HepG2 (cell line): ENCODE results near the gene ANXA2. TPM values are rescaled to one million over a fixed set of nuclear protein-coding genes. Genes with fewer than 3 reads are reported as not detected.
A peak's percentile ranks its signal among the peaks of the same experiment; 100 is the strongest.

Experiments
- AFF4 ChIP-seq: sonication (generic); formaldehyde crosslinking; IDR thresholded peaks from 2 replicates; pipeline ENCODE4 v1.4.0; 2020; ENCODE audit warnings: missing genetic modification reagents
- ATAD3A ChIP-seq: sonication (generic); formaldehyde crosslinking; IDR thresholded peaks from 2 replicates; pipeline ENCODE4 v1.4.0; 2020; ENCODE audit warnings: missing genetic modification reagents
- ATF7 ChIP-seq, 2 experiments: fragments of 450-650 bp in 1 of 2; sonication (generic) in 1 of 2; formaldehyde crosslinking in 1 of 2; IDR thresholded peaks; 2 replicates each; pipeline versions ENCODE4 v1.4.0 to v1.6.1; 2016 to 2020; ENCODE audit warnings: antibody characterized with exemption in 1 of 2, mild to moderate bottlenecking in 1 of 2, missing genetic modification reagents in 1 of 2
- CAMTA2 ChIP-seq: sonication (generic); formaldehyde crosslinking; IDR thresholded peaks from 2 replicates; pipeline ENCODE4 v1.4.0; 2020; ENCODE audit warnings: mild to moderate bottlenecking, missing genetic modification reagents, borderline replicate concordance
- GABPA ChIP-seq, 2 experiments: IDR thresholded peaks; 2 replicates each; pipeline ENCODE4 v1.6.1; 2011 to 2016; ENCODE audit warnings: low read depth in 2 of 2, low read length in 1 of 2, missing biosample characterization in 1 of 2, missing genetic modification characterization in 1 of 2
- HOXA7 ChIP-seq: sonication (generic); formaldehyde crosslinking; IDR thresholded peaks from 2 replicates; pipeline ENCODE4 v1.8.1; 2022; ENCODE audit warnings: mild to moderate bottlenecking, missing genetic modification reagents, moderate library complexity
- KAT2B ChIP-seq: fragments of 150-350 bp; IDR thresholded peaks from 2 replicates; pipeline ENCODE4 v1.6.1; 2014; ENCODE audit warnings: low read depth, low read length, borderline replicate concordance
- NCOA2 ChIP-seq: sonication (generic); formaldehyde crosslinking; IDR thresholded peaks from 2 replicates; pipeline ENCODE4 v1.8.0; 2022; ENCODE audit warnings: inconsistent platforms
- PITX1 ChIP-seq: sonication (generic); formaldehyde crosslinking; IDR thresholded peaks from 2 replicates; pipeline ENCODE4 v1.5.1; 2020; ENCODE audit warnings: mild to moderate bottlenecking, missing genetic modification reagents
- SATB2 ChIP-seq: sonication (generic); formaldehyde crosslinking; IDR thresholded peaks from 2 replicates; pipeline ENCODE4 v1.5.0; 2020; ENCODE audit warnings: missing genetic modification reagents
- SIN3B ChIP-seq: fragments of 150-350 bp; IDR thresholded peaks from 2 replicates; pipeline ENCODE4 v1.6.1; 2014; ENCODE audit warnings: low read length
- ZBTB10 ChIP-seq: sonication (generic); formaldehyde crosslinking; IDR thresholded peaks from 2 replicates; pipeline ENCODE4 v1.4.0; 2020; ENCODE audit warnings: missing genetic modification reagents, borderline replicate concordance
- ZHX2 ChIP-seq, 2 experiments: sonication (generic) in 1 of 2; formaldehyde crosslinking in 1 of 2; IDR thresholded peaks; 2 replicates each; pipeline versions ENCODE4 v1.6.1 to v1.9.0; 2014 to 2022; ENCODE audit warnings: antibody characterized with exemption in 1 of 2, borderline replicate concordance in 1 of 2, inconsistent platforms in 1 of 2, low read depth in 1 of 2, missing genetic modification reagents in 1 of 2
- ZNF207 ChIP-seq: fragments of 450-650 bp; IDR thresholded peaks from 2 replicates; pipeline ENCODE4 v1.6.1; 2016; ENCODE audit warnings: antibody characterized with exemption, borderline replicate concordance
- ZNF367 ChIP-seq: sonication (generic); formaldehyde crosslinking; IDR thresholded peaks from 2 replicates; pipeline ENCODE4 v1.4.0; 2020; ENCODE audit warnings: missing genetic modification reagents, borderline replicate concordance
- ZNF446 ChIP-seq: sonication (generic); formaldehyde crosslinking; IDR thresholded peaks from 2 replicates; pipeline ENCODE4 v1.5.0; 2020; ENCODE audit warnings: mild to moderate bottlenecking, missing genetic modification reagents
- ZNF674 ChIP-seq: sonication (generic); formaldehyde crosslinking; IDR thresholded peaks from 2 replicates; pipeline ENCODE4 v1.5.0; 2020; ENCODE audit warnings: low read depth, mild to moderate bottlenecking, missing genetic modification reagents
- polyA plus RNA-seq, 8 experiments: library from polyadenylated mRNA; depleted of rRNA in 3 of 8; stranded (reverse) in 7 of 8; unstranded in 1 of 8; fragments of >200 nt; fragmentation: Illumina TruSeq in 4 of 8; extraction: Trizol in 4 of 8; gene quantifications; 2 replicates each; pipeline versions ENCODE4 v1.2.1 to v1.2.3, GENCODE V29; 2011 to 2016; ENCODE audit warnings: low read depth in 4 of 8, missing spikeins in 1 of 8, mixed read lengths in 1 of 8; ENCODE audit not compliant: insufficient read depth in 1 of 8
- total RNA-seq, 5 experiments: library from RNA; depleted of rRNA; stranded (reverse); fragments of >200 nt; fragmentation: Illumina TruSeq; extraction: Trizol; gene quantifications; 2 replicates each; pipeline ENCODE4 v1.2.3, GENCODE V29; 2016; ENCODE audit warnings: low read depth in 1 of 5

Gene ANXA2
- total and polyA plus RNA-seq, 2 of the 13 experiments (the other 11 are each of a cell fraction or from before 2014, with no cell fraction given): 196 to 613 TPM

- TF ChIP-seq SATB2 (CRISPR knock-in tag): no peak
- TF ChIP-seq KAT2B: no peak
- no peak for TF ChIP-seq SIN3B
- no peak for TF ChIP-seq ZNF207
- TF ChIP-seq ZNF446 (CRISPR knock-in tag): no peak
- TF ChIP-seq GABPA (IDR thresholded peaks at IDR 0.05; ENCODE audit: low read depth, low read length): no peak
- TF ChIP-seq GABPA (CRISPR knock-in tag; IDR thresholded peaks at IDR 0.05; ENCODE audit: low read depth): no peak
- TF ChIP-seq CAMTA2 (CRISPR knock-in tag): no peak
- peak; percentile 60; the same call in 1 of the 2 replicates for TF ChIP-seq PITX1 (CRISPR knock-in tag)
- no peak for TF ChIP-seq ATAD3A (CRISPR knock-in tag)
- TF ChIP-seq ZBTB10 (CRISPR knock-in tag): no peak
- TF ChIP-seq HOXA7: no peak
- TF ChIP-seq ZHX2 (IDR thresholded peaks at IDR 0.05; ENCODE audit: low read depth): no peak
- TF ChIP-seq ZHX2 (CRISPR knock-in tag; IDR thresholded peaks at IDR 0.05; ENCODE audit: borderline replicate concordance): no peak
- no peak for TF ChIP-seq ZNF674 (CRISPR knock-in tag)
- TF ChIP-seq NCOA2 (CRISPR knock-in tag): no peak; the same call in 1 of the 2 replicates
- no peak for TF ChIP-seq ATF7 (IDR thresholded peaks at IDR 0.05)
- no peak for TF ChIP-seq ATF7 (CRISPR knock-in tag; IDR thresholded peaks at IDR 0.05)
- no peak for TF ChIP-seq ZNF367 (CRISPR knock-in tag)
- no peak for TF ChIP-seq AFF4 (CRISPR knock-in tag)
Measured at GRCh38 chr15:60390871-60391501, 6.8 kb downstream of the ANXA2 start (continued).
